VCaP (cell line): Measurements from ENCODE around the gene RMND1.

ENCODE experiments used
- H3K27ac ChIP-seq: fragments of 450-650 bp; 2 replicates; pipeline ENCODE4 v1.5.1; 2017
- TF ChIP-seq, protein P1 (sequence below): fragments of 450-650 bp; conservative IDR thresholded peaks from 2 replicates; pipeline ENCODE4 v1.5.1; 2017; ENCODE audit warnings: mild to moderate bottlenecking, moderate library complexity

Gene RMND1

DNA sequence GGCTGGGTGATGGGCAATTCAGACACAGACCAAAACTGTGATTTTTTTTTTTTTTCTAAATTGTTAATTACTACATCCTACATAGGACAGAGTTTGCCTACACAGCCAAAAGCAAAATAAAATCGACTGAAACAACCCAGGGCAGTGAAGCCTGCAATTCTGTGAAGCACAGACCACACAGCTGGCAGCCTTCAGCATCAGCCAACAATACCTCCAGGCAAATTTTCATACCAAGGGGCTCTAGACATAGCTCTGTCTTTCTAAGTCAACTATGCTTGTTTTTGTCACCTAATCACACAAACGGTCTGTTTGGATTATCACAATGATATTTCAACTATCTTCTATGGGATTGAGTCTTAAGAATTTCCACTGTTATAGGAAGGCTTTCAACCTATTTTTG lies 17.6 kb downstream of the RMND1 start:
- H3K27ac ChIP-seq = no peak overlapping the region
- TF ChIP-seq, protein P1, sequence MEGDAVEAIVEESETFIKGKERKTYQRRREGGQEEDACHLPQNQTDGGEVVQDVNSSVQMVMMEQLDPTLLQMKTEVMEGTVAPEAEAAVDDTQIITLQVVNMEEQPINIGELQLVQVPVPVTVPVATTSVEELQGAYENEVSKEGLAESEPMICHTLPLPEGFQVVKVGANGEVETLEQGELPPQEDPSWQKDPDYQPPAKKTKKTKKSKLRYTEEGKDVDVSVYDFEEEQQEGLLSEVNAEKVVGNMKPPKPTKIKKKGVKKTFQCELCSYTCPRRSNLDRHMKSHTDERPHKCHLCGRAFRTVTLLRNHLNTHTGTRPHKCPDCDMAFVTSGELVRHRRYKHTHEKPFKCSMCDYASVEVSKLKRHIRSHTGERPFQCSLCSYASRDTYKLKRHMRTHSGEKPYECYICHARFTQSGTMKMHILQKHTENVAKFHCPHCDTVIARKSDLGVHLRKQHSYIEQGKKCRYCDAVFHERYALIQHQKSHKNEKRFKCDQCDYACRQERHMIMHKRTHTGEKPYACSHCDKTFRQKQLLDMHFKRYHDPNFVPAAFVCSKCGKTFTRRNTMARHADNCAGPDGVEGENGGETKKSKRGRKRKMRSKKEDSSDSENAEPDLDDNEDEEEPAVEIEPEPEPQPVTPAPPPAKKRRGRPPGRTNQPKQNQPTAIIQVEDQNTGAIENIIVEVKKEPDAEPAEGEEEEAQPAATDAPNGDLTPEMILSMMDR = no peak

DNA sequence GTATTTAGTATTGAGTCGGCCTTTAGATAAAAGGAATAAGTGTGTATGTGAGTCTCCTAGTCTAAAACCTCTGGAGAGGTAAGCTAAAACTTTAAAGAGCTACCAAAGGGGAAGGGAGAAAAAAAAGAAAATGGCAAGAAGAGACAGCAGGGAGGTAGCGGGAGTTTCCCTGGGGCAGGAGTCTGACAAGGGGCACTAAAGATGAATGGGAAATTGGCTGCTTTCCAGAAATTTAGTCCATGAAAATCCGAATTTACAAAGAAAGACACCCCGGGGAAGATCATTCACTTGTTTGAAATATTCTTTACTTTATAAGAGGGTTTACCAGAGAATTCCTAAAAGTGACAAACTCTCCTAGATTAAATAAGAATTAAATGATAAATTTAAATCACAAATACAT lies 19.3 kb downstream of the RMND1 start:
- TF ChIP-seq, protein P1 = no peak
- H3K27ac ChIP-seq = no peak overlapping the region

DNA sequence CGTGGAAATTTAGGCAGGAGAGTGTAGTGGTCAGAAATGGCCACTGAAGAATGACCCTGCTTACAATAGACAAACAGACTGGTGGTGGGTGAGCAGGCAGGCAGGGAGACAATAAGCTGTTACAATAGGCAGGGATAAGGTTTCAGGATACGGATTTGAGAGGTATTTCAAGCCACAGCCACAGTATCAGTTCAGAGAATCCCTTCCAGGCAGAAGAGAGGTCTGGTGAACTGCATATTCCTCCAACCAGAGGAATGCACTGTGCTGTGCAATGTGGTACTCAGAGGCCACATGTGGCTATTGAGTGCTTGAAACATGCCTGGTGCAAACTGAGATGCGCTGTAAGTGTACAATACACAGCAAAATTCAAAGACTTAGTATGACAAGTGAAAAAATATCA lies 20.6 kb downstream of the RMND1 start:
- TF ChIP-seq, protein P1 = no peak

DNA sequence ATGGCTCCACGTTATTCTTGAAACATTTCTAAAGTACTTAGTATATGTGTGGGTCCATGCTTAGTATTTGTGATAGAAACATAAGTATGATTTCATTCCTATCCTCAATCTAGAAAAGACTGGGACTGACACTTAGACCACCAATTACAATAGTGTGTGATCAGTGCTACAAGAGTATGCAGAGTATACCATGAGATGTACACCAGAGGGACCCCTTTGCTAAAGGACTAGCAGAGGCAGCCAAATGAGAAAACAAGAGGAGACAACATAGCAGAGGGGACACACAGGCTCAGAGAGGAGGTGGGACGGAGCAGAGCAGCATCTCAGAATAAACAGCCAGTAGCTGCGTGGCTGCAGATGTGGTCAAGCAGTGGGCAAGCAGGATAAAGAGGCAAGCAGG lies 21.0 kb downstream of the RMND1 start:
- no peak overlapping the region for H3K27ac ChIP-seq
- TF ChIP-seq, protein P1 = no peak

More for the DNA sequence above, 20.6 kb downstream of the RMND1 start:
- H3K27ac ChIP-seq = no peak overlapping the region

DNA sequence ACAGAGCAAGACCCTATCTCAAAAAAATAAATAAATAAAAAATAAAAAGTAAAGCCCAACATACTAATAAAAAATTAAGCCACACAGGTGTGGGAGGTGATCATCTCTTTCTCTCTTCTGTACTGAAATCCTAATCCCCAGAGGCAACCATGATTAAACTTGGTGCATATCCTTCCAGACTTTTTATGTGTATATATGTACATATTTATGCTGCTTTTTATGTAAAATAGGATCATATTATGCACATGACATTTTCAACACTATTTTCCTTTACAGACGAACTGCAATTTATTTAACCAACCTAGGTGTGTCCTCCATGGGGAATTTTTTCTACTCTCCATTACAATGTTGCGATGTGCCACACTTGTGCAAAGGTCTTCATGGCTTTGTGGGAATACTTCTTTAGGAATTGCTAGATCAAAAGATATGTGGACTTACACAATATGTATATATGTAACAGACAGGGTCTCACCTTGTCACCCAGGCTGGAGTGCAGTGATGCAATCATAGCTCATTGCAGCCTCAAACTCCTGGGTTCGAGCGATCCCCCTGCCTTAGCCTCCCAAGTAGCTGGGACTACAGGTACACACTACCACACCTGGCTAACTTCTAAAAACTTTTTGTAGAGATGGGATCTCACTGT lies 23.7 kb downstream of the RMND1 start:
- H3K27ac ChIP-seq = no peak overlapping the region
- TF ChIP-seq, protein P1 = no peak

DNA sequence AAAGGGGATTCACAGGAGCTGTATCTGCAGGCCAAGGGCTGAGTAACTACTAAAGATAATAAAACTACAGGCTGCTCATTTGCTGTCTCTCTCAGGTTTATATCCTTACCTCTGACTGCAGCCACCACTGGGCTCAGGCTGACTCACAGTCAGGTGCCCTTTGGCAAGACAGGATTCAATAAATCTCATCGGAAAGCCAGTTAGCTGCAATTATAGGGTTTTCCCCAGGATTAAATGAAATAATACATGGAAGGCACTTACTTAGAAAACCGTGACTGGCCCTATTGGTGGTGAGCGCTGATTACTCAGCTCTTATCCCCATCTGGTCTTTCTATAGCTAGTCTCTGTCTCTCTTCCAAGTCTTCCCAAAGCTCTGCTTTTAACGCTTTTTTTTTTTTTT lies 26.4 kb downstream of the RMND1 start:
- TF ChIP-seq, protein P1 = no peak
- no peak overlapping the region for H3K27ac ChIP-seq

DNA sequence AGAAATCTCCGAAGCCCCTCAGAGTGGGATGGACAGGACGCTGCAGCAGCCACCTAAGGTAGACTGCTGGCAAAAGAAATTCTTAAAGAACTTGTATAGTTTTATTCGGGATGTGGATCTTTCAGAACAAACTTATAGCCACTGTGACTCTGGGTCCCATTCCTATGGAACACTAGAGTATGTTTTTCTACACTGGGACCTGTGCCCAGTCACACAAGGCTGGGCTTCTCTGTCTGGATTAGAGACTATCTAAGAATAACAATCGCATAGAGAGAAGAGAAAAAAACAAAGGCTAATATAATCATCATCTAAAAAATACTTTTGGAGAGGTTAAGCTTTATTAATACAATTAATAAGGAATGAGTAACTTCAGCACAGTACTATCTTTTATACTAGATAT lies 28.9 kb downstream of the RMND1 start:
- TF ChIP-seq, protein P1 = no peak
- H3K27ac ChIP-seq = no peak overlapping the region
